DND-41 (cell line): ENCODE data around the gene NXF1.
"Not testable (repeated sequence)": the region's sequence is repeated elsewhere in the genome, so short reads cannot be mapped to it uniquely, and the experiment has no call there.

Source experiments
- EZH2 ChIP-seq: IDR thresholded peaks from 3 replicates; pipeline ENCODE4 v1.6.1; 2012; ENCODE audit warnings: borderline replicate concordance, low read depth, mild to moderate bottlenecking, moderate library complexity, low read length, inconsistent platforms; ENCODE audit not compliant: severe bottlenecking
- TF ChIP-seq, protein P1 (sequence below): IDR thresholded peaks from 2 replicates; pipeline ENCODE4 v1.5.1; 2012; ENCODE audit warnings: borderline replicate concordance, low read length, moderate library complexity, mild to moderate bottlenecking; ENCODE audit not compliant: poor library complexity, severe bottlenecking; ENCODE audit errors: extremely low read depth

DNA sequence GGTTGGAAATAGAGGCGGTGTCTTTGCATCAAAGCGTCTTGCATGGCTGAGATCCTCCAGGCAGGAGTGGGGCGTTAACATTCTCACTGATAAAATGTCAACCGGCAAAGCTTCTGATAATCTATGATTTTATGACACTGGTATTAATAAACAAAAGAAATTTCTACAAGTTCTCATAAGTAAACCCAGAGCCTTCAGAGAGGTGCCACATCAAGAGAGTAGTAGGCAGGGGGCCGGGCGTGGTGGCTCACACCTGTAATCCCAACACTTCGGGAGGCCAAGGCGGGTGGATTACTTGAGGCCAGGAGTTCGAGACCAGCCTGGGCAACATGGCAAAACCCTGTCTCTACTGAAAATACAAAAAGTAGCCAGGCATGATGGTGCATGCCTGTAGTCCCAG, 37.7 kb upstream of the NXF1 start:
- TF ChIP-seq, protein P1, sequence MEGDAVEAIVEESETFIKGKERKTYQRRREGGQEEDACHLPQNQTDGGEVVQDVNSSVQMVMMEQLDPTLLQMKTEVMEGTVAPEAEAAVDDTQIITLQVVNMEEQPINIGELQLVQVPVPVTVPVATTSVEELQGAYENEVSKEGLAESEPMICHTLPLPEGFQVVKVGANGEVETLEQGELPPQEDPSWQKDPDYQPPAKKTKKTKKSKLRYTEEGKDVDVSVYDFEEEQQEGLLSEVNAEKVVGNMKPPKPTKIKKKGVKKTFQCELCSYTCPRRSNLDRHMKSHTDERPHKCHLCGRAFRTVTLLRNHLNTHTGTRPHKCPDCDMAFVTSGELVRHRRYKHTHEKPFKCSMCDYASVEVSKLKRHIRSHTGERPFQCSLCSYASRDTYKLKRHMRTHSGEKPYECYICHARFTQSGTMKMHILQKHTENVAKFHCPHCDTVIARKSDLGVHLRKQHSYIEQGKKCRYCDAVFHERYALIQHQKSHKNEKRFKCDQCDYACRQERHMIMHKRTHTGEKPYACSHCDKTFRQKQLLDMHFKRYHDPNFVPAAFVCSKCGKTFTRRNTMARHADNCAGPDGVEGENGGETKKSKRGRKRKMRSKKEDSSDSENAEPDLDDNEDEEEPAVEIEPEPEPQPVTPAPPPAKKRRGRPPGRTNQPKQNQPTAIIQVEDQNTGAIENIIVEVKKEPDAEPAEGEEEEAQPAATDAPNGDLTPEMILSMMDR: not testable (repeated sequence)
- not testable (repeated sequence) for TF ChIP-seq EZH2
